Pancreas (tissue), 10 donors: Measurements from ENCODE around the gene DMXL2. TPM values are rescaled to one million over a fixed set of nuclear protein-coding genes. Genes with fewer than 3 reads are reported as not detected.
A peak's percentile ranks its signal among the peaks of the same experiment; 100 is the strongest.
"Not testable (repeated sequence)": the region's sequence is repeated elsewhere in the genome, so short reads cannot be mapped to it uniquely, and the experiment has no call there.

Source experiments
- ATAC-seq, 4 donors: fragments of 200-7000 bp; cut with Tn5 transposase; one replicate each; pipeline versions ENCODE4 v1.8.0 to v1.9.1; 2020; ENCODE audit warnings: mild to moderate bottlenecking in 4 of 4, moderate library complexity in 4 of 4
- DNase-seq, 6 donors: peaks; one replicate each; pipeline ENCODE4 v3.0.0-alpha.2; 2020
- FAIRE-seq: peaks from 2 replicates; lab custom pipeline; 2012; peaks lifted over from hg19 to GRCh38; lab: Jason Lieb, UNC
- H3K27ac ChIP-seq, 4 donors: fragments of 200-600 bp; sonication (generic); 1 replicate in 3 of 4; 2 replicates in 1 of 4; pipeline versions ENCODE4 v1.5.0 to v1.8.0; 2020
- H3K27me3 ChIP-seq, 4 donors: fragments of 200-600 bp; one replicate each; pipeline ENCODE4 v1.8.0; 2021
- H3K36me3 ChIP-seq, 3 donors: fragments of 200-600 bp; sonication (generic) in 1 of 3; one replicate each; pipeline versions ENCODE4 v1.5.0 to v1.8.0; 2020 to 2021
- H3K4me1 ChIP-seq, 3 donors: fragments of 200-600 bp; one replicate each; pipeline ENCODE4 v1.8.0; 2021
- H3K4me3 ChIP-seq, 4 donors: fragments of 200-600 bp; sonication (generic) in 2 of 4; one replicate each; pipeline versions ENCODE4 v1.5.0 to v1.8.0; 2020 to 2021
- H3K9me3 ChIP-seq, 4 donors: fragments of 200-600 bp; one replicate each; pipeline ENCODE4 v1.8.0; 2021
- CTCF ChIP-seq, 4 donors: fragments of 200-600 bp; sonication (generic) in 3 of 4; IDR thresholded peaks; one replicate each; pipeline versions ENCODE4 v1.5.0 to v1.8.0; 2021; ENCODE audit warnings: antibody characterized with exemption in 4 of 4
- WGBS, 2 donors: extraction: QIAGEN DNeasy Blood & Tissue Kit; methylation state at CpG; one replicate each; pipeline ENCODE4 v1.1.7; 2013; 5-methylcytosine and 5-hydroxymethylcytosine counted together
- intact Hi-C, 3 donors: fragments of 100-400 bp; cut with DNase I; formaldehyde crosslinking; loops; one replicate each; pipeline versions ENCODE4 v1.11.1 to v1.14.2; 2022
- polyA plus RNA-seq, 2 donors: library from polyadenylated mRNA; stranded (reverse); fragments of 200-250 nt; gene quantifications; one replicate each; pipeline ENCODE4 v1.2.3, GENCODE V29; 2013
- total RNA-seq, 6 donors: library from RNA; stranded (reverse); fragmentation: NEBNext Ultra II Directional in 4 of 6; extraction: Animal tissue kit (Norgen Biotek cat#: 25700) in 4 of 6; gene quantifications; one replicate each; pipeline versions ENCODE4 v1.2.1 to v1.2.4, GENCODE V29; 2021 to 2023
- donor health status: healthy with polysubstance abuse.
- donor health status: DM: no; HTN: no; CAD: no; lungs with moderate emphysema.
- donor health status: DM: no; HTN: no; CAD: no.
- donor health status: control.
- donor health status: control.
- donor health status: Bipolar disorder and iron deficiency.
- donor health status: DM: yes; HTN: yes; CAD: no.
- donor health status: DM: no; HTN: no; CAD: no.
- donor health status: DM: no; HTN: no; CAD: no.
- donor health status: DM: yes; HTN: yes; CAD: no.

Gene DMXL2
- total and polyA plus RNA-seq, 8 donors: 6.6 to 31.8 (median 12.1) TPM

- Histone ChIP-seq H3K27me3 (no peaks in the 10 kb centered on the region), H3K27ac (peak overlapping the region in 1 of 4 donors; percentile 10), H3K4me1 (no peaks in the 10 kb centered on the region), H3K4me3 (no peak overlapping the region), H3K36me3 (no peaks in the 10 kb centered on the region), H3K9me3 (no peaks in the 10 kb centered on the region)
- 95 to 100% methylated on average over 1 of the region's 1 CpG for WGBS, 2 donors
- intact Hi-C loops: no loop called here
- DNase-seq: no peak
- ATAC-seq: no peak
- FAIRE-seq: no peak
- no peak for TF ChIP-seq CTCF (IDR thresholded peaks at IDR 0.05)
Measured at GRCh38 chr15:51576286-51576850, 46.2 kb downstream of the DMXL2 start.

- H3K27ac ChIP-seq: no peak overlapping the region
- 94 to 100% methylated on average over 1 of the region's 1 CpG for WGBS, 2 donors
- intact Hi-C loops: no loop called here
Measured at GRCh38 chr15:51575775-51576174, 46.8 kb downstream of the DMXL2 start.

GRCh38 chr15:51573352-51573751, 49.2 kb downstream of the DMXL2 start:
- ATAC-seq, H3K9me3 ChIP-seq, H3K27ac ChIP-seq, H3K4me3 ChIP-seq, DNase-seq, intact Hi-C loops, H3K27me3 ChIP-seq, H3K36me3 ChIP-seq, FAIRE-seq, H3K4me1 ChIP-seq: not testable (repeated sequence)
- 87 to 90% methylated on average over 2 of the region's 2 CpGs for WGBS, 2 donors

More at GRCh38 chr15:51575775-51576174, 46.8 kb downstream of the DMXL2 start:
- Histone ChIP-seq H3K9me3 (no peaks in the 10 kb centered on the region), H3K4me1 (no peaks in the 10 kb centered on the region), H3K4me3 (no peak overlapping the region), H3K36me3 (no peaks in the 10 kb centered on the region), H3K27me3 (no peaks in the 10 kb centered on the region)
- FAIRE-seq: no peak
- no peak for DNase-seq
- no peak for TF ChIP-seq CTCF (IDR thresholded peaks at IDR 0.05)
- ATAC-seq: no peak

- H3K27ac ChIP-seq, H3K4me3 ChIP-seq, intact Hi-C loops, FAIRE-seq, H3K27me3 ChIP-seq, H3K9me3 ChIP-seq, H3K36me3 ChIP-seq, ATAC-seq, H3K4me1 ChIP-seq: not testable (repeated sequence)
- DNase-seq: peak in 1 of 6 donors; percentile 20
- 79 to 81% methylated on average over 18 of the region's 18 CpGs for WGBS, 2 donors
Measured at GRCh38 chr15:51568939-51569784, 53.4 kb downstream of the DMXL2 start.

GRCh38 chr15:51561271-51561670, 61.3 kb downstream of the DMXL2 start:
- H3K27me3 ChIP-seq: no peaks in the 10 kb centered on the region
- no peak overlapping the region for H3K27ac ChIP-seq
- TF ChIP-seq CTCF (IDR thresholded peaks at IDR 0.05): no peak
- no peaks in the 10 kb centered on the region for H3K36me3 ChIP-seq
- DNase-seq (no peak), FAIRE-seq (no peak), ATAC-seq (no peak)
- H3K4me1 ChIP-seq: no peaks in the 10 kb centered on the region
- no peaks in the 10 kb centered on the region for H3K9me3 ChIP-seq
- 74 to 80% methylated on average over 5 of the region's 5 CpGs for WGBS, 2 donors
- no peak overlapping the region for H3K4me3 ChIP-seq
- intact Hi-C loops: no loop called here
